ENCODE measurements around the gene CASK.

- TF ChIP-seq ELF1 (tag; IDR thresholded peaks at IDR 0.05) (no peak), ELK3 (CRISPR knock-in tag; IDR thresholded peaks at IDR 0.05) (no peak), CTCF (IDR thresholded peaks at IDR 0.05 in 2 of 3, conservative IDR thresholded peaks at IDR 0.05 in 1 of 3; ENCODE audit: insufficient read depth in 2 of 3, low read depth in 1 of 3, low read length in 3 of 3) (no peak), ZNF274 (IDR thresholded peaks at IDR 0.05; ENCODE audit: borderline replicate concordance, low read depth, low read length) (no peak), SETDB1 (IDR thresholded peaks at IDR 0.05; ENCODE audit: low read length) (no peak), RNF219 (CRISPR knock-in tag; IDR thresholded peaks at IDR 0.05) (no peak), COPS2 (conservative IDR thresholded peaks at IDR 0.05) (no peak), KLF16 (IDR thresholded peaks at IDR 0.05) (no peak), HBP1 (CRISPR knock-in tag; IDR thresholded peaks at IDR 0.05) (no peak)
Observed at GRCh38 chrX:41952102-41952501, 28.7 kb upstream of the CASK start.
